ENCODE results near the gene TIMP3. TPM values are rescaled to one million over a fixed set of nuclear protein-coding genes. Genes with fewer than 3 reads are reported as not detected.

Gene TIMP3
- polyA plus RNA-seq, 1 donor from 2014 or later = 0.72 TPM

- H3K9me2 ChIP-seq (ENCODE audit: insufficient read depth, low read length) = no peaks in the 10 kb centered on the region
- no peak for TF ChIP-seq SMC3 (conservative IDR thresholded peaks at IDR 0.05; ENCODE audit: poor library complexity)
- TF ChIP-seq EZH2 (IDR thresholded peaks at IDR 0.05; ENCODE audit: borderline replicate concordance, insufficient read depth, low read length, poor library complexity, severe bottlenecking) = no peak
- TF ChIP-seq POLR2AphosphoS5 (IDR thresholded peaks at IDR 0.05) = no peak
- no peak for TF ChIP-seq MXI1 (conservative IDR thresholded peaks at IDR 0.05; ENCODE audit: poor library complexity, severe bottlenecking)
- TF ChIP-seq RAD21 (conservative IDR thresholded peaks at IDR 0.05) = no peak
- TF ChIP-seq TAF1 (IDR thresholded peaks at IDR 0.05; ENCODE audit: low read depth) = no peak
- no peak overlapping the region for H3K27ac ChIP-seq (ENCODE audit: low read length)
- no peaks in the 10 kb centered on the region for H4K20me1 ChIP-seq (ENCODE audit: insufficient read depth)
- no peak overlapping the region for H3K4me3 ChIP-seq (ENCODE audit: low read length)
- H3K9me3 ChIP-seq (ENCODE audit: low read length) = no peaks in the 10 kb centered on the region
- H3K4me2 ChIP-seq (ENCODE audit: low read length) = no peak overlapping the region
- no peaks in the 10 kb centered on the region for H3K79me2 ChIP-seq (replicated peaks; ENCODE audit: insufficient read depth, low read length)
- no peaks in the 10 kb centered on the region for H3K27me3 ChIP-seq (ENCODE audit: insufficient read depth, low read depth, low read length)
- no peak overlapping the region for H3K9ac ChIP-seq (ENCODE audit: low read length)
- no peak overlapping the region for H2AFZ ChIP-seq (ENCODE audit: low read depth, low read length)
- no peaks in the 10 kb centered on the region for H3K36me3 ChIP-seq (ENCODE audit: insufficient read depth, low read length)
- no peaks in the 10 kb centered on the region for H3F3A ChIP-seq (ENCODE audit: insufficient read depth, low read length, poor library complexity, severe bottlenecking)
Observed at GRCh38 chr22:32903507-32903906, 102.0 kb downstream of the TIMP3 start.

- peak overlapping the region; percentile 21 for H2AFZ ChIP-seq (ENCODE audit: low read depth, low read length)
Observed at GRCh38 chr22:32904044-32904443, 102.5 kb downstream of the TIMP3 start.

More at GRCh38 chr22:32904044-32904443, 102.5 kb downstream of the TIMP3 start:
- Histone ChIP-seq H3K79me2 (replicated peaks; ENCODE audit: insufficient read depth, low read length) (no peaks in the 10 kb centered on the region), H4K20me1 (ENCODE audit: insufficient read depth) (no peaks in the 10 kb centered on the region), H3K9ac (ENCODE audit: low read length) (no peak overlapping the region), H3K4me3 (ENCODE audit: low read length) (no peak overlapping the region), H3K9me2 (ENCODE audit: insufficient read depth, low read length) (no peaks in the 10 kb centered on the region), H3K27ac (ENCODE audit: low read length) (no peak overlapping the region), H3K4me2 (ENCODE audit: low read length) (no peak overlapping the region), H3F3A (ENCODE audit: insufficient read depth, low read length, poor library complexity, severe bottlenecking) (no peaks in the 10 kb centered on the region), H3K36me3 (ENCODE audit: insufficient read depth, low read length) (no peaks in the 10 kb centered on the region), H3K27me3 (ENCODE audit: insufficient read depth, low read depth, low read length) (no peaks in the 10 kb centered on the region), H3K9me3 (ENCODE audit: low read length) (no peaks in the 10 kb centered on the region)
- no peak for TF ChIP-seq RAD21 (conservative IDR thresholded peaks at IDR 0.05)
- no peak for TF ChIP-seq EZH2 (IDR thresholded peaks at IDR 0.05; ENCODE audit: borderline replicate concordance, insufficient read depth, low read length, poor library complexity, severe bottlenecking)
- no peak for TF ChIP-seq REST (IDR thresholded peaks at IDR 0.05; ENCODE audit: borderline replicate concordance)
- no peak for TF ChIP-seq CTCF (IDR thresholded peaks at IDR 0.05; ENCODE audit: poor library complexity, severe bottlenecking)
- TF ChIP-seq MXI1 (conservative IDR thresholded peaks at IDR 0.05; ENCODE audit: poor library complexity, severe bottlenecking) = no peak
- TF ChIP-seq EP300 (conservative IDR thresholded peaks at IDR 0.05; ENCODE audit: poor library complexity, severe bottlenecking) = no peak
- TF ChIP-seq TAF1 (IDR thresholded peaks at IDR 0.05; ENCODE audit: low read depth) = no peak
